ENCODE results near the gene ZFP2.

GRCh38 chr5:178851951-178852350 is 43.8 kb upstream of the ZFP2 start:
- TF ChIP-seq POLR2A (IDR thresholded peaks at IDR 0.05; ENCODE audit: low read length): no peak
- no peak for TF ChIP-seq GATA1 (IDR thresholded peaks at IDR 0.05; ENCODE audit: low read depth, low read length)

Measured in erythroblast (primary cell).